AG10803 (cell line): ENCODE measurements around the gene IBA57.

Experiments
- DNase-seq: peaks from one replicate; pipeline ENCODE4 v3.0.0; 2010; ENCODE audit warnings: low read depth
- H3K4me3 ChIP-seq: 2 replicates; pipeline ENCODE4 v1.5.1; 2011; ENCODE audit warnings: mild to moderate bottlenecking, low read length, control low read depth
- TF ChIP-seq, protein P1 (sequence below): conservative IDR thresholded peaks from 2 replicates; pipeline ENCODE4 v1.5.1; 2011; ENCODE audit warnings: mild to moderate bottlenecking, low read length, control low read depth, inconsistent platforms

Gene IBA57

GRCh38 chr1:228165372-228166169 lies at the start of gene IBA57:
Gene IBA57, plus strand, starts transcription at chr1:228165804. Its CDS starts 13 bp downstream, at chr1:228165817.
- TF ChIP-seq, protein P1, sequence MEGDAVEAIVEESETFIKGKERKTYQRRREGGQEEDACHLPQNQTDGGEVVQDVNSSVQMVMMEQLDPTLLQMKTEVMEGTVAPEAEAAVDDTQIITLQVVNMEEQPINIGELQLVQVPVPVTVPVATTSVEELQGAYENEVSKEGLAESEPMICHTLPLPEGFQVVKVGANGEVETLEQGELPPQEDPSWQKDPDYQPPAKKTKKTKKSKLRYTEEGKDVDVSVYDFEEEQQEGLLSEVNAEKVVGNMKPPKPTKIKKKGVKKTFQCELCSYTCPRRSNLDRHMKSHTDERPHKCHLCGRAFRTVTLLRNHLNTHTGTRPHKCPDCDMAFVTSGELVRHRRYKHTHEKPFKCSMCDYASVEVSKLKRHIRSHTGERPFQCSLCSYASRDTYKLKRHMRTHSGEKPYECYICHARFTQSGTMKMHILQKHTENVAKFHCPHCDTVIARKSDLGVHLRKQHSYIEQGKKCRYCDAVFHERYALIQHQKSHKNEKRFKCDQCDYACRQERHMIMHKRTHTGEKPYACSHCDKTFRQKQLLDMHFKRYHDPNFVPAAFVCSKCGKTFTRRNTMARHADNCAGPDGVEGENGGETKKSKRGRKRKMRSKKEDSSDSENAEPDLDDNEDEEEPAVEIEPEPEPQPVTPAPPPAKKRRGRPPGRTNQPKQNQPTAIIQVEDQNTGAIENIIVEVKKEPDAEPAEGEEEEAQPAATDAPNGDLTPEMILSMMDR, result peak; percentile 70
- H3K4me3 ChIP-seq, result peak within 1 kb of the TSS; percentile 83
- peak; percentile 99 for DNase-seq

DNA sequence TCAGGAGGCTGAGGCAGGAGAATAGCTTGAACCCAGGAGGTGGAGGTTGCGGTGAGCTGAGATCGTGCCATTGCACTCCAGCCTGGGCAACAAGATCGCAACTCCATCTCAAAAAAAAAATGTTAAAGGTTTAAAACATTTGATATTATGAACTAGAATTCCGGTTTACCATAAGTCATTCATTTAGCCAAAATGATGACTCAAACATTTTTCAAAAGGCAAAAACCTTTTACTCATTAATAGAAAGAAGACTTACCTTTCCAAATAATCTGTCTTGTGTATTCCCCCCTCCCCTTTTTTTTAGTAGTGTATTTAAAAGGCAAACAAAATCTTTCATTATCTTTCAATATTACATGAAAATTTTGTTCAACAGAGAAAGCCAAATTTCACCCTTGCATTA lies 48.3 kb upstream of the IBA57 start:
- no peak overlapping the region for H3K4me3 ChIP-seq
- DNase-seq, result no peak
- TF ChIP-seq, protein P1, result no peak

- DNase-seq, result no peak
- TF ChIP-seq, protein P1, result no peak
- H3K4me3 ChIP-seq, result no peak overlapping the region
Observed at GRCh38 chr1:228118040-228118439, 47.6 kb upstream of the IBA57 start.

DNA sequence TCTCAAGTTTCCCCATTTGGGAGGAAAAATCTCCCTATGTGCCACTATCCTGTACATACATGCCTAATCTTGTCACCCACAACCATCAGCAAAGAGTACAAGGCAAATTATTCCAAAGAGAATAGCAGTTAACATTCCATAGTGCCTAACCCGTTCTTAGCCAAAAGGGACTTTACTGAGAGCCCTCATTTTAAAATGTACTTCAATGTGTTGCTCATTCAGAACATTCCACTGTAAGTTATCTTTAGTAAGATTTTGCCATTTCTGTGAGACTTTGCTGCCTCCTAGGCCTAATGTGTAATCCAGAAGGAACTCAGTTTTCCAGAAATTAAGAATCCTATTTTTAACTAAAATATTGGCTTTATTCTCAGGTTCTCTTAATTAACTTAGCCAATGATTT lies 45.3 kb upstream of the IBA57 start:
- TF ChIP-seq, protein P1, result no peak
- DNase-seq, result no peak
- H3K4me3 ChIP-seq, result no peak overlapping the region

DNA sequence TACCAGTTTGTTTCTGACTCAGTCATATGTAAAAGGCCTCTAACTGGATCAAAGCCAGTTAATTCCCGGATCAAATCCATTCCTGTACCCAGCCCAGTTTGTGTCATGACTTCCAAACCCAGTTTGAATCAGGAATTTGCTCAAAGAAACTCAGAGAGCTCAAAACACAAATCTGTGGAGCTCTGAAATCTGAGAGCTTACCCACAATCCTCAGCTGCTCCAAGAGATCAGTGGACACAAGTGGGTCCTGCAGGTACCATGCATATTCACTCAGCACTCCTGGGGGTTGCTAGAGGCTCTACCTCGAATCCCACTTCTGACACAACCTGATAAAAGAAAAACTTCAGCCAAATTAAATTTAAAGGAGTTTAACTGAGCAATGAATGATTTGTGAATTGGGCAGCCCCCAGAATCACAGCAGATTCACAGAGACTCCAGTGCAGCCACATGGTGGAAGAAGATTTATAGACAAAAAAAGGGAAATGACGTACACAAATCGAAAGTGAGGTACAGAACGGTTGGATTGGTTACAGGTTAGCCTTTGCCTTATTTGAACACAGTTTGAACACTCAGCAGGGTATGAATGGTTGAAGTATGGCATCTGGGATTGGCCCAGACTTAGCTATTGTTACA lies 44.6 kb upstream of the IBA57 start:
- DNase-seq, result peak; percentile 60
- TF ChIP-seq, protein P1, result no peak
- H3K4me3 ChIP-seq, result no peak overlapping the region

GRCh38 chr1:228122921-228123441 lies 42.6 kb upstream of the IBA57 start:
- DNase-seq, result no peak

More at GRCh38 chr1:228122921-228123441, 42.6 kb upstream of the IBA57 start:
- TF ChIP-seq, protein P1, result no peak
- H3K4me3 ChIP-seq, result no peak overlapping the region
